Astrocyte (in vitro differentiated cells and primary cell): Measurements from ENCODE around the gene PRR29. TPM values are rescaled to one million over a fixed set of nuclear protein-coding genes. Genes with fewer than 3 reads are reported as not detected.
"Not testable (repeated sequence)": the region's sequence is repeated elsewhere in the genome, so short reads cannot be mapped to it uniquely, and the experiment has no call there.

Experiments used
- DNase-seq: peaks from one replicate; pipeline ENCODE4 v3.0.0-alpha.2; 2010; ENCODE audit warnings: low read depth
- FAIRE-seq: peaks from 2 replicates; lab custom pipeline; 2011; peaks lifted over from hg19 to GRCh38; lab: Jason Lieb, UNC
- H2AFZ ChIP-seq: 2 replicates; pipeline ENCODE4 v1.6.0; 2012; ENCODE audit warnings: low read depth, low read length, inconsistent platforms
- H3K27ac ChIP-seq: 2 replicates; pipeline ENCODE4 v1.5.1; 2011; ENCODE audit warnings: low read depth, low read length, inconsistent platforms
- H3K27me3 ChIP-seq: 2 replicates; pipeline ENCODE4 v1.6.0; 2011; ENCODE audit warnings: low read length, inconsistent platforms; ENCODE audit not compliant: insufficient read depth
- H3K36me3 ChIP-seq: 2 replicates; pipeline ENCODE4 v1.5.1; 2011; ENCODE audit warnings: low read length, inconsistent platforms; ENCODE audit not compliant: insufficient read depth
- H3K4me1 ChIP-seq: 2 replicates; pipeline ENCODE4 v1.5.1; 2011; ENCODE audit warnings: low read length, inconsistent platforms; ENCODE audit not compliant: insufficient read depth
- H3K4me2 ChIP-seq: 2 replicates; pipeline ENCODE4 v1.6.0; 2012; ENCODE audit warnings: low read length, inconsistent platforms
- H3K4me3 ChIP-seq: 2 replicates; pipeline ENCODE4 v1.5.1; 2011; ENCODE audit warnings: low read depth, mild to moderate bottlenecking, low read length, inconsistent platforms; ENCODE audit not compliant: insufficient read depth
- H3K79me2 ChIP-seq: 2 replicates; pipeline ENCODE4 v1.6.0; 2012; ENCODE audit warnings: mild to moderate bottlenecking, low read length, inconsistent platforms; ENCODE audit not compliant: insufficient read depth
- H3K9ac ChIP-seq: 2 replicates; pipeline ENCODE4 v1.6.0; 2012; ENCODE audit warnings: mild to moderate bottlenecking, low read length, inconsistent platforms
- H3K9me3 ChIP-seq: 2 replicates; pipeline ENCODE4 v1.5.1; 2012; ENCODE audit warnings: low read depth, mild to moderate bottlenecking, low read length, inconsistent platforms; ENCODE audit not compliant: insufficient read depth
- H4K20me1 ChIP-seq: 2 replicates; pipeline ENCODE4 v1.6.0; 2012; ENCODE audit warnings: low read length, inconsistent platforms; ENCODE audit not compliant: insufficient read depth
- H3K27ac Mint-ChIP-seq: one replicate; pipeline ENCODE4 v1.8.0; 2021; ENCODE audit warnings: mild to moderate bottlenecking, mixed read lengths; ENCODE audit not compliant: unreplicated experiment
- H3K27me3 Mint-ChIP-seq: one replicate; pipeline ENCODE4 v1.8.0; 2021; ENCODE audit warnings: low read depth, mixed read lengths; ENCODE audit not compliant: unreplicated experiment
- H3K36me3 Mint-ChIP-seq: one replicate; pipeline ENCODE4 v1.8.0; 2021; ENCODE audit warnings: low read depth, mixed read lengths; ENCODE audit not compliant: unreplicated experiment
- H3K4me1 Mint-ChIP-seq: one replicate; pipeline ENCODE4 v1.8.0; 2021; ENCODE audit warnings: low read depth, mixed read lengths; ENCODE audit not compliant: unreplicated experiment
- H3K4me3 Mint-ChIP-seq: one replicate; pipeline ENCODE4 v1.8.0; 2021; ENCODE audit warnings: mild to moderate bottlenecking, moderate library complexity, mixed read lengths; ENCODE audit not compliant: unreplicated experiment
- H3K9me3 Mint-ChIP-seq: one replicate; pipeline ENCODE4 v1.8.0; 2021; ENCODE audit warnings: mild to moderate bottlenecking, mixed read lengths; ENCODE audit not compliant: unreplicated experiment
- EZH2 ChIP-seq: IDR thresholded peaks from 2 replicates; pipeline ENCODE4 v1.6.1; 2012; ENCODE audit warnings: mild to moderate bottlenecking, low read length, inconsistent platforms; ENCODE audit not compliant: insufficient read depth
- total RNA-seq: library from RNA; stranded (reverse); gene quantifications from 2 replicates; pipeline ENCODE4 v1.2.1, GENCODE V29; 2021
- TF ChIP-seq, protein P1 (sequence below): IDR thresholded peaks from 2 replicates; pipeline ENCODE4 v1.5.1; 2011; ENCODE audit warnings: low read depth, mild to moderate bottlenecking, inconsistent platforms, low read length, moderate library complexity; ENCODE audit not compliant: insufficient read depth

Gene PRR29
- total RNA-seq, 1 donor from 2014 or later, result 0.54 TPM

DNA sequence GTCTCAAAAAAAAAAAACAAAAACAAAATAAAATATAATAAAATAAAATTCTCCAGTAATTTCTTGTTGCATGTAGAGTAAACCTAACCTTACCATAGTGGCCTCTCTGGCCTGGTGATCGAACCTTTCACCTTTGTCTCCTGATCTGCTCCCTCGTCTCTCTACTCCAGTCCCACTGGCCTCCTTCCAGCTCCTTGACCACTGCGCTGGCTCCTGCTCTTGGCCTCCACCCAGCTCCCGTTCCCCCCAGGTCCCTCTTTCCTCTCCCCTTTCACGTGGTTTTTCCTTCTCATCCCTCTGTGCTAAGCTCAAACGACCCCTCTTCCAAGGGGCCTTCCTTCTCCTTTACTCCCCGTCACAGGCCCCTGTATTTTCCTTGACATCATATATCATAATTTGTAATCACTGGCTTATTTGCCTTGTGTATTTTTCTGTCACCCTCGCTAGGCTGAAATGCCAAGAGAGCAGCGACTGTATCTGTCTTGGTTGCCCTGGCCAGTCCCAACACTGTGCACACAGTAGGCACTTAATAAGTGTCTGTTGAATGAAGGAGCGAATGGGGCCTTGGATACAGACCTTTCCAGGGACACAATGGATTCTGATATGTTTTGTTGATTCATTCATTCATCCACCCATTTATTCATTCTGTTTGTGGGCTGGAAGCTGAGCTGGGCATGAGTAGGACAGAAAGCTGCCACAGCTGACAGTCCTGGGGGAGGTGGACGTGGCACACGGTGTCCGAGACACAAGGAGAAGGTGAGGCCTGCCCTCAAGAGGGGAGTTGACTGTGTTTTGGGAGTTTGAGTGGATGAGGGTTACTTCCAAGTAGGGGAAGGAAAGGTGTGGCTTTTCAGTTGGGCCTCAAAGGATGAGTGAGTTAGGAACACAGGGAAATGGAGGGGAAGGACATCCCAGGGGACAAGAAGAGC is 19.6 kb upstream of the PRR29 start:
- H3K27me3 ChIP-seq, result peaks cover 4% of the 10 kb centered on the region
- no peaks in the 10 kb centered on the region for H3K9me3 ChIP-seq
- no peak overlapping the region for H3K4me3 ChIP-seq
- H3K9me3 Mint-ChIP-seq, result peaks cover 13% of the 10 kb centered on the region
- FAIRE-seq (no peak), DNase-seq (no peak)
- no peaks in the 10 kb centered on the region for H3K79me2 ChIP-seq
- no peak overlapping the region for H2AFZ ChIP-seq
- no peak overlapping the region for H3K4me2 ChIP-seq
- H3K27ac Mint-ChIP-seq, result no peak overlapping the region
- no peak overlapping the region for H3K4me3 Mint-ChIP-seq
- H3K4me1 ChIP-seq, result peaks cover 17% of the 10 kb centered on the region
- TF ChIP-seq EZH2, result no peak
- TF ChIP-seq, protein P1, sequence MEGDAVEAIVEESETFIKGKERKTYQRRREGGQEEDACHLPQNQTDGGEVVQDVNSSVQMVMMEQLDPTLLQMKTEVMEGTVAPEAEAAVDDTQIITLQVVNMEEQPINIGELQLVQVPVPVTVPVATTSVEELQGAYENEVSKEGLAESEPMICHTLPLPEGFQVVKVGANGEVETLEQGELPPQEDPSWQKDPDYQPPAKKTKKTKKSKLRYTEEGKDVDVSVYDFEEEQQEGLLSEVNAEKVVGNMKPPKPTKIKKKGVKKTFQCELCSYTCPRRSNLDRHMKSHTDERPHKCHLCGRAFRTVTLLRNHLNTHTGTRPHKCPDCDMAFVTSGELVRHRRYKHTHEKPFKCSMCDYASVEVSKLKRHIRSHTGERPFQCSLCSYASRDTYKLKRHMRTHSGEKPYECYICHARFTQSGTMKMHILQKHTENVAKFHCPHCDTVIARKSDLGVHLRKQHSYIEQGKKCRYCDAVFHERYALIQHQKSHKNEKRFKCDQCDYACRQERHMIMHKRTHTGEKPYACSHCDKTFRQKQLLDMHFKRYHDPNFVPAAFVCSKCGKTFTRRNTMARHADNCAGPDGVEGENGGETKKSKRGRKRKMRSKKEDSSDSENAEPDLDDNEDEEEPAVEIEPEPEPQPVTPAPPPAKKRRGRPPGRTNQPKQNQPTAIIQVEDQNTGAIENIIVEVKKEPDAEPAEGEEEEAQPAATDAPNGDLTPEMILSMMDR, result no peak
- no peak overlapping the region for H3K27ac ChIP-seq
- H3K36me3 ChIP-seq, result no peaks in the 10 kb centered on the region
- no peaks in the 10 kb centered on the region for H4K20me1 ChIP-seq
- peaks cover 3% of the 10 kb centered on the region for H3K36me3 Mint-ChIP-seq
- H3K4me1 Mint-ChIP-seq, result peaks cover 12% of the 10 kb centered on the region
- H3K9ac ChIP-seq, result no peak overlapping the region
- peaks cover 5% of the 10 kb centered on the region for H3K27me3 Mint-ChIP-seq

GRCh38 chr17:63982641-63983040 is 15.5 kb upstream of the PRR29 start:
- H3K9me3 ChIP-seq, H3K27me3 Mint-ChIP-seq, H3K9me3 Mint-ChIP-seq, H2AFZ ChIP-seq, H3K27me3 ChIP-seq, H3K4me2 ChIP-seq, H3K36me3 Mint-ChIP-seq, H3K79me2 ChIP-seq, FAIRE-seq, H3K4me1 ChIP-seq, H3K27ac ChIP-seq, H3K9ac ChIP-seq, H3K4me3 Mint-ChIP-seq, DNase-seq, H3K27ac Mint-ChIP-seq, H4K20me1 ChIP-seq, H3K4me1 Mint-ChIP-seq, H3K4me3 ChIP-seq, H3K36me3 ChIP-seq: not testable (repeated sequence)

GRCh38 chr17:63983320-63983719 is 14.8 kb upstream of the PRR29 start:
- no peaks in the 10 kb centered on the region for H3K79me2 ChIP-seq
- H3K4me2 ChIP-seq, result no peak overlapping the region
- H3K9me3 ChIP-seq, result no peaks in the 10 kb centered on the region
- no peak overlapping the region for H3K27ac ChIP-seq
- FAIRE-seq (no peak), DNase-seq (no peak)
- H3K4me1 ChIP-seq, result peaks cover 6% of the 10 kb centered on the region
- no peaks in the 10 kb centered on the region for H3K36me3 ChIP-seq
- H4K20me1 ChIP-seq, result no peaks in the 10 kb centered on the region
- no peaks in the 10 kb centered on the region for H3K27me3 ChIP-seq
- no peak overlapping the region for H3K4me3 ChIP-seq
- H3K9ac ChIP-seq, result no peak overlapping the region
- H2AFZ ChIP-seq, result no peak overlapping the region
- Mint-ChIP-seq H3K27me3 (no peaks in the 10 kb centered on the region), H3K9me3 (peaks cover 10% of the 10 kb centered on the region), H3K36me3 (no peaks in the 10 kb centered on the region), H3K27ac (no peak overlapping the region), H3K4me1 (no peaks in the 10 kb centered on the region), H3K4me3 (no peak overlapping the region)
- TF ChIP-seq, protein P1, result no peak
- no peak for TF ChIP-seq EZH2
